A673 (cell line): Measurements from ENCODE around the gene RITA1.

Source experiments
- CTCF ChIP-seq: fragments of 300-800, 200-600 bp; sonication (generic); conservative IDR thresholded peaks from 2 replicates; pipeline ENCODE4 v1.5.1; 2017; ENCODE audit warnings: low read depth, mild to moderate bottlenecking, antibody characterized with exemption, low read length, moderate library complexity, mixed read lengths
- EZH2 ChIP-seq: fragments of 200-600 bp; sonication (generic); IDR thresholded peaks from 2 replicates; pipeline ENCODE4 v1.6.1; 2017; ENCODE audit warnings: borderline replicate concordance, low read depth, mild to moderate bottlenecking, mixed read lengths, antibody characterized with exemption, low read length; ENCODE audit not compliant: poor library complexity, severe bottlenecking

DNA sequence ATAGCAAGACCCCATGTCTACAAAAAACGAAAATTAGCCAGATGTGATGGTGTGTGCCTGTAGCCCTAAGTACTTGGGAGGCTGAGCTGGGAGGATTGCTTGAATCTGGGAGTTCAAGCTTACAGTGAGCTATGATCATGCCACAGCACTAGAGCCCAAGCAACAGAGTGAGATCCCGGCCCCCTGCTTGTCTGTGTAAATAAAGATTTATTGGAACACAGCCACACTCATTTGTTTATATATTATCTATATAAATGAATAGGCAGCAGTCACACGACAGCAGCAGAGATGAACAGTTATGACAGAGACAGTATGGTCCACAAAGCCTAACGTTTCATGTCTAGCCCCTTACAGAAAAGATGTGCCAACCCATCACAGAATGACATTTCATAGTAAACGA is 15.1 kb upstream of the RITA1 start:
- TF ChIP-seq CTCF (no peak), EZH2 (no peak)
